T-helper 9 cell (primary cell): ENCODE data around the gene INPP5K.
"Not testable (repeated sequence)": the region's sequence is repeated elsewhere in the genome, so short reads cannot be mapped to it uniquely, and the experiment has no call there.

Experiments used
- DNase-seq: peaks from one replicate; pipeline ENCODE4 v3.0.0-alpha.2; 2020

INPP5K gene

GRCh38 chr17:1546292-1546922, 30.0 kb upstream of the INPP5K start:
- DNase-seq = no peak

GRCh38 chr17:1545618-1546017, 29.2 kb upstream of the INPP5K start:
- DNase-seq = no peak

GRCh38 chr17:1542316-1542715, 25.9 kb upstream of the INPP5K start:
- DNase-seq = no peak

- no peak for DNase-seq
Measured at GRCh38 chr17:1541367-1541904, 25.0 kb upstream of the INPP5K start.

DNA sequence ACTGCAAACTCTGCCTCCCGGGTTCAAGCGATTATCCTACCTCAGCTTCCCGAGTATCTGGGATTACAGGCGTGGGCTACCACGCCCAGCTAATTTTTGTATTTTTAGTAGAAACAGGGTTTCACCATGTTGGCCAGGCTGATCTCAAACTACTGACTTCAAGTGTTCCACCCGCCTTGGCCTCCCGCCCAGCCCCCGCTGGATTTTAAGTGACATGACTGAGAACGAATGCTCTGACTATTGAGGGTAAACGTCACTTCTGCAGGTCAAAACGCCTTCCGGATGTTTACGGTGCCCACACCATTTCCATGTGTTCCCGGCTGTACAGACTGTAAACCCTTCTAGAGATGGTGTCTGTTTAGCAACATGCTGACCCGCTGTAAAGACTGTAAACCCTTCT, 23.4 kb upstream of the INPP5K start:
- DNase-seq = no peak

GRCh38 chr17:1535737-1536136, 19.3 kb upstream of the INPP5K start:
- no peak for DNase-seq

GRCh38 chr17:1533661-1534325, 17.4 kb upstream of the INPP5K start:
- no peak for DNase-seq

GRCh38 chr17:1532836-1533602, 16.6 kb upstream of the INPP5K start:
- peak; percentile 32 for DNase-seq

DNA sequence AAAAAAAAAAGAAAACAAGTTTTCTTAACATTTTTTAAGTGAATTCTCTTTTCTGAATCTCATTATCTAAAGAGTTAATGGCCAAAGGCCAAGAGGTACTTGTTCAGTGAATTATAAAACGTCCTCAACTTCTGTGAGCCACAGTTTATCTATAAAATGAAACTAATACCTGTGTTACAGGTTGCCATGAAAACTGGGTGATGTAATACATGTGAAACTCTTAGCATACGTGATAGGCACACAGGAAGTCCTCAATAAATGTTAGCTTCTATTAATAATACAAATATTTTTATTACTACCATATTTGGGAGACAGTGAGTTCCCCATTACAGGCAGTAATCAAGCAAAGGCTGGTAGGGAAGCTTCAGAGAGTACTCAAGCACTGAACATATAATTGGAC, 13.5 kb upstream of the INPP5K start:
- DNase-seq = no peak

DNA sequence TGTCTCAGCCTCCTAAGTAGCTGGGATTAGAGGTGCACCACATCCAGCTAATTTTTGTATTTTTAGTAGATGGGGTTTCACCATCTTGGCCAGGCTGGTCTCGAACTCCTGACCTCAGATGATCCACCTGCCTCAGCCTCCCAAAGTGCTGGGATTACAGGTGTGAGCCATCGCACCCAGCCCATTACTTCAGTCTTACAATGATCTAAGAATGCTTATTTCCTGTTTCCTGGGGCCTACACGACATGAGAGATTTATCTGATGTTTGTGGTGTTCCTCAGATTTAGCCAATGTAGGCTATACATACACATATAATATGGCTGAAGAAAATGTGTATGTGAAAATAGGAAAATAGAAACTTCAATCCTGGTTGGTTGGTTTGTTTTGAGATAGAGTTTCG, 10.5 kb upstream of the INPP5K start:
- DNase-seq = not testable (repeated sequence)

- no peak for DNase-seq
Measured at GRCh38 chr17:1522626-1523025, 6.2 kb upstream of the INPP5K start.

DNA sequence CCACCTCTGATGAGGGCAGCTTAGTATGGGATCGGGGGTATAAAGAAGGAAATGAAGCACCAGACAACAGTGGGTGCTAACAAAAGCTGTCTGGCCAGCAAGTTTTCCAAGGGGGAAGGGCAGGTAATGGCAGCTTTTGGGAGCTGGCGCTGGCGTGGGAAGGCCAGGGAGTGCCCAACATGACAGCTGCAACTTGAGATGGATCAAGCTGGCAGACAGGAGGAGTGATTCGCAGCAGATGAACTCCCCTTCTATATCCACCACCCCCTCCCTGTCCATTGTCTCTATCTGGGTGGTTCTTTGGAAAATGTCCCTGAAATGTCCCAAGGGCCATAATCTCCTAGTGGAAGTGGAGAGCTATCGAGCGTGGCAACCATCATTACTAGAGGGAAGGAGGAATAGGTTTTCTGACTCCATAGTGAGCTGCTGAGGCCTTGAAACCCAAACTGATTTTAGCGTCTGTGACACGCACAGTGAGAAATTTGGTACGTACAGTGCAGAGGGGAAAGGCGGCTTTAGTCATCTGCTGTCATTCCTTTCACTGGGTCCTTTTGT, 4.8 kb upstream of the INPP5K start:
- DNase-seq = no peak

DNA sequence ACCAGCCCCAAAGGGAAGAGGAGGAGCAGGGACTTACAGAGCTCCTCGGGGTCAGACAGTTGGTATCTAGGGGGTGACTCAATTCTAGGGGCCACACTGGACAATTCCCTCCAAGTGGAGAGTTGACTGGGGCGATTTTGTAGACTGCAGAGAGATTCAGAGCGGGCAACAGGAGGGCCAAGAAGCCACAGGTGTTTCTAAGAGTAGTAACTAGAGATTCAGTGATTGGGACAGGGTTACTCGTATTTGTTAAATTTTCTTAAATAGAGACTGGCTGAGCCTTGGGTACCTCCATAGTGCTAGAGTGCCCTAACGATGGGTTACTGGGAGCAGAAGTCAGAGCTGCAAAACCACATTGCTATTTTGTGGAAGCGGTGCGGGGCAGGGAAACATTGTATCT, 3.3 kb upstream of the INPP5K start:
- DNase-seq = no peak

- no peak for DNase-seq
Measured at GRCh38 chr17:1518410-1518809, 2.0 kb upstream of the INPP5K start.

DNA sequence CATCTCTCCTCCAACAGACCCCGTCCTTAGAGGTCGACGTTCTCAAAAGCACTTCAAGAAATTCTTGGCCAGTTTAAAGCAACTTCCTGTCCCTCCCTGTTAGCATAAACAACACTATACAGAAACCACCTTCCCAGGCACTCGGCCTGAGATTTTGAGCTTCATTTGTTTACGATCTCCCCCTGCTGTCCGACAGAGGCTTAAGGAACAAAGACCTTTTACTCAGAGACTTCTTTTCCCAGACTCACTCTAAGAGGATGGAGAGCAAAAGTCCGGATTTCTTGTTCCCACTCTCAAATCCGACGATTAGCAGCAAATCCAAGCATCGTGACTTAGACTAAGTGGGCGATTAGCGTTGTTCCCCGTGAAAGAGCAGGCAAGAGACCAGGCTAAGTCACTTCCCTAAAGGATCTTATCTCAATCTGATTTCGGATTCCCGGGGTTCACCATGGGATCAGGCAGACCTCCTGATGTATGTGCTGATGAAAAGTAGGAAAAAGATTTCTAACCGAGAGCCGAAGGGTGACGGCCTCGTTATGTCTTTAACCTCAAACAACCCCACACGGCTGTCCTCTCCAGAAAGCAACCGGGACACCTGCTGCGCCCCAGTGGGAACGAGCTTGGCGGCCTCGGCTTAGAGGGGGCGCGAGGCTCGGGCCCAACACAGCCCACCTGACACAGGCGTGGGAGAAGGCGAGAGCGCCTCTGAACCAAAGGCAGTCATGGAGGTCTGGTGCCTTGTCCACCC, 598 bp downstream of the INPP5K start:
- peak; percentile 26 for DNase-seq

DNA sequence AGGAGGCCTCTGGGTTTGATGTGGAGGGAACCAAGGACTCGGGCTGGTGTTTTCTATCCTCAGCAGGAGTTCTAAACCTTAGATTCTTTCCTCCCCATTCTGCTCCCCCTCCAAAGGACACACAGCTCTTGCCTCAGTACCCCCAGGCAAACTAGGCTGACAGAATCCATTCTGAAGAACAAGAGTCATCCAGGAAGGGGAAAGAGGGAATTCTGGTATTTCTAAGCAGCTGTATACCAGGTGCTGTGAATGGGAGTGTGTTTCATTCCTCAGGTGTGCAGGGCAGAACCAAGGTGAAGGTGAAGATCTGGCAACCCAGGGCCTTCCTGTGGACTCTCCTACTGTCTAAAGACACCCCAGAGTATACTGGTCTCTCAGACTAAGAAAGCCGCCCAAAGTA, 4.1 kb downstream of the INPP5K start:
- DNase-seq = no peak

- DNase-seq = no peak
Measured at GRCh38 chr17:1511756-1512321, 4.6 kb downstream of the INPP5K start.

DNA sequence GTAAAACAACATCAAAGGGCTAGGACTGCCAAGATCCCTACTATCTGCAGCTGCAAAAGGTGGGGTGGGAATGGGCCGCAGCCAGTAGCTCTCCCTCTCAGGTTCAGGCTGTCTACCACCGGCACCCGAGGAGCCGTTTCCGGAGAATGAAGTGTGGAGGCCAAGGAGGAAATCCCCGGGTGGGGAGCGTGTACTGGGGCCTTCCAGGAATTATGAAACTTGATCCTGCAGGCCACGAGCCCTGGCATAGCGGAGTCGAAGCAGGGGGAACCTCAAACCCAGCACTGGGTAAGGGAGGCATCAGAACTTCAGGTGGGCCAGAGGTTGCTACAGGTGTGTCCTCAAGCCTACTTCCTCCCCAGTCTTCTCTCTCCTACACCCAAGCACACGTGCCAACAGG, 5.1 kb downstream of the INPP5K start:
- no peak for DNase-seq

DNA sequence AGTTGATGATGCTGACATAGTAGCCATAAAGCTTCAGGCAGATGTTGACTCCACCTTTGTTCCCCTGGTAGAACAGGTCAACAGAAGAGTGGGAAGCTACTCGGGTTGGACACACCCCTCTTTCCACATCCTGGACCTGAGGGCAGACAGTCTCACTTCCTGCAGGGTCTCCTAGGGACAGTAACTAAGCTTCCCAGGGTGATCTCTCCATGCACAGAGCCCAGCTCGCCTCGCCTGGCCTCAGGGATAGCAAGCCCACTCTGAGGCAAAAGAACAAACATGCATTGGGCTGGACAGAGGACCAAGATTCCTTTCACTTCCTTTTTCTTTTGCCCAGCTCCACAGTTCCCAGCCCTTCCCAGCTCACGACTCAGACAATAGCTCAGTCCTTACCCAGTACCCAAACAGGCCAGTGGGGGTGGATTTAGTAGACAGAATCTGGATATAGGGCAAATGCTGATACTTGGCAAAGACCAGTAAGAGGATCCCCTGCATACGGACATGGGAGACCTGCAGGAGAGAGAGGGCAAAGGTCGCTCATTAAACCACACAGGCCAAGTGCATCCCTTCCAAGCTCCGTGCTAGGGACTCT, 7.0 kb downstream of the INPP5K start:
- DNase-seq = no peak

GRCh38 chr17:1508709-1509108, 7.7 kb downstream of the INPP5K start:
- DNase-seq = not testable (repeated sequence)

DNA sequence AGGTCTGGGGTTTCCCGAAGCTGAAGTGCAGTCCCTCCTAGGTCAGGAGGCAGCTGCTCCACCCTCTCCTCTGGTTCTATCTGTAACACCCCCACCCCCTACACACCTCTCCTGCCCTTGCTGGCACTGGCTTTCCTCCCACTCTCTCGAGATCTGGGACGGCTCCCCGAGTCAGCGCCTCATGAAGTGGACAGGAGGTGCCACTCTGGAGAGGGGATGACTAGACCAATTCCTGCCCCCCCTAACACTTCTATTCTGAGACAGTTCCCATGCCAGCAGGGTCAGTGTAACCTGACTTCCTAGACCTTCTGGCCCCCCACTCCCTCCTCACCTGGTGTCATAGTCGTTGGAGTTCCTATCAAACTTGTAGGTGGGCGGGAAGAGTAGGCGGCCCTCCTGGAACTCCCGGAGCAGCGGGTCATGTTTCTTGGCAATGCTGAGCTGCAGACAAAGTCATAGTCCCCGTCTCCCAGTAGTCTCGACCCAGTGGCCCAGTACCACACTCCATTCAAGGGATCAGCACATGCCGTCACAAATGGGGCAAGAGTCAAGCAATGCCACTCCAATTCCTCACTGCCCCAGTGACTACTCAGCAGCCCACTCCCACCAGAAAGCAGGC, 9.7 kb downstream of the INPP5K start:
- DNase-seq = no peak

DNA sequence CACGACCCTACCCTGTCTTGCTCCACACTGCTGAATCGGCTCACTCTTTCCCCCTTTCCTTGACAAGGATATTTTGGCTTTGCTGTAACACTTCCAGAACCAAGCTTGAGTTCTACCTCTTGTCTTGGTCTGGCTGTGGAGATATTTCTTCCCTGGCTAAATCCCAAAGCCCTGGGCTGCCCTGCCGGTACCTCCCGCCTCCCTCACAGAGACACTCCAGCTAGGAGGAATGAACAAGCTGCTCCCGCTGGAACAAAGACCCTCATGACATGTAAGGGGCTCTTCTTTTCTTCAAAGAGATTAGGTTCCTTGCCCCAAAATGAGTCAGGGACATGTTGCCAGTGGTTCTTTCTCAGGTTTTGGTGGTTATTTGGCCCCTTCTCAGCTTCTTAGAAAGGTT, 10.8 kb downstream of the INPP5K start:
- no peak for DNase-seq
